Measurements from ENCODE around the gene C1orf105. TPM values are rescaled to one million over a fixed set of nuclear protein-coding genes. Genes with fewer than 3 reads are reported as not detected.

C1orf105 gene
- total RNA-seq, 4 donors from 2014 or later, result not detected

GRCh38 chr1:172467446-172467845 lies 47.0 kb downstream of the C1orf105 start:
- Histone ChIP-seq H3K27ac (no peak overlapping the region), H3K27me3 (no peaks in the 10 kb centered on the region), H3K4me1 (no peaks in the 10 kb centered on the region), H3K4me3 (no peak overlapping the region), H3K36me3 (no peaks in the 10 kb centered on the region), H3K9me3 (no peaks in the 10 kb centered on the region)
- TF ChIP-seq EP300 (IDR thresholded peaks at IDR 0.05) (no peak), POLR2AphosphoS5 (IDR thresholded peaks at IDR 0.05) (no peak)
- 48 to 80% methylated on average over 3 of the region's 3 CpGs for WGBS, 2 donors (ENCODE audit: low coverage in 1 of 2)
- no peak for ATAC-seq

GRCh38 chr1:172468296-172468695 lies 47.8 kb downstream of the C1orf105 start:
- no peak for TF ChIP-seq EP300 (IDR thresholded peaks at IDR 0.05)
- TF ChIP-seq POLR2AphosphoS5 (IDR thresholded peaks at IDR 0.05), result no peak
- TF ChIP-seq POLR2A (IDR thresholded peaks at IDR 0.05), result no peak
- no peak for TF ChIP-seq CTCF (IDR thresholded peaks at IDR 0.05)
- no peaks in the 10 kb centered on the region for H3K36me3 ChIP-seq
- peaks cover 0 to under 1% (median 0%) of the 10 kb centered on the region in 3 donors for H3K4me1 ChIP-seq
- 86 to 90% methylated on average over 3 to 5 of the region's 5 CpGs for WGBS, 2 donors (ENCODE audit: low coverage in 1 of 2)
- ATAC-seq, result no peak
- H3K4me3 ChIP-seq, result no peak overlapping the region
- H3K27ac ChIP-seq, result no peak overlapping the region
- no peaks in the 10 kb centered on the region for H3K9me3 ChIP-seq
- H3K27me3 ChIP-seq, result no peaks in the 10 kb centered on the region

DNA sequence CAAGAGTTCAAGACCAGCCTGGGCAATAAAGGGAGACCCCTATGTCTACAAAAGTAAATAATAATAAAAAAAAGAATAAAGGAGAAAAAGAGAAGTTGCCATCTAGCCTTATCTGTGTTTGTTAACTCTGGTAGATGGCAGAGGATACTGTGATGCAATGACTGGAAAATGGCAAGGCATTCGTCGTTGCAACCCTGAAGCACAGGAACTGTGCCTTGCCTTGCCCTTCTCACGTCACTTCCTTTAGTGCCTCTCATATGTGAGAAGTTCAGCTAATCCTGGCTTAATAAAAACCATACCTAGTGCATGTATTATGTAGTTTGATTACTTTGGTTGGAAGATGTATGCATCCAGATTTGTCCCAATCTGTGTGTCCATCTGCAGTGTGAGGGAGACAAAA lies 49.2 kb downstream of the C1orf105 start:
- 82% methylated on average over 3 of the region's 3 CpGs; no CpG with 5 or more reads in 1 of the 2 donors for WGBS, 2 donors (ENCODE audit: low coverage in 1 of 2)
- TF ChIP-seq POLR2A (IDR thresholded peaks at IDR 0.05) (no peak), CTCF (IDR thresholded peaks at IDR 0.05) (no peak), EP300 (IDR thresholded peaks at IDR 0.05) (no peak), POLR2AphosphoS5 (IDR thresholded peaks at IDR 0.05) (no peak)

GRCh38 chr1:172470149-172470548 lies 49.7 kb downstream of the C1orf105 start:
- Histone ChIP-seq H3K27ac (no peak overlapping the region), H3K9me3 (no peaks in the 10 kb centered on the region), H3K4me3 (no peak overlapping the region), H3K27me3 (no peaks in the 10 kb centered on the region), H3K4me1 (peaks cover 0 to 10% (median 0%) of the 10 kb centered on the region in 3 donors), H3K36me3 (no peaks in the 10 kb centered on the region)
- TF ChIP-seq POLR2A (IDR thresholded peaks at IDR 0.05) (no peak), POLR2AphosphoS5 (IDR thresholded peaks at IDR 0.05) (no peak), CTCF (IDR thresholded peaks at IDR 0.05) (no peak), EP300 (IDR thresholded peaks at IDR 0.05) (no peak)
- ATAC-seq, result no peak
- 75 to 100% methylated on average over 1 to 2 of the region's 2 CpGs for WGBS, 2 donors (ENCODE audit: low coverage in 1 of 2)

More for the DNA sequence above, 49.2 kb downstream of the C1orf105 start:
- ATAC-seq, result no peak
- H3K27me3 ChIP-seq, result no peaks in the 10 kb centered on the region
- no peak overlapping the region for H3K27ac ChIP-seq
- no peaks in the 10 kb centered on the region for H3K9me3 ChIP-seq
- no peaks in the 10 kb centered on the region for H3K36me3 ChIP-seq
- no peak overlapping the region for H3K4me3 ChIP-seq
- H3K4me1 ChIP-seq, result peaks cover 0 to 10% (median 0%) of the 10 kb centered on the region in 3 donors

DNA sequence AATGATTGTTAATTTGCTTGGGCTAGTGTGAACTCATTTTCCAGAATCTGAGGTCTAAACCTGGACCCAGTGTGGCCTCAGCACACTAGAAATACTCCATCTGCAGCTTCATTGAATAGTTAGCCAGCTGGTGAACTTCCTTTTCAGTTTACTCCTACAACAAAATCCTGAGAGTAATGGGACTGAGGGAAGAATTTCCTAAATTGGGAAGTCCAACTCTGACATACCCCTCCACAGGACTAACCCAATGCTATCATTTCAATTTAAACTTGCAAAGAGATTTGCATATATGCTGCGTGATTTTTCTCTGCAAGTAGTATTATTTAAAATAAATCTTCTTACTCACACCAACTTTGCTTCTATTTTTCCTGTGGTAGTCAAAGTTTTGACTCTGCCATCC lies 51.2 kb downstream of the C1orf105 start:
- Histone ChIP-seq H3K27ac (no peak overlapping the region), H3K4me3 (no peak overlapping the region), H3K4me1 (peaks cover 0 to 10% (median 0%) of the 10 kb centered on the region in 3 donors), H3K27me3 (no peaks in the 10 kb centered on the region), H3K36me3 (no peaks in the 10 kb centered on the region), H3K9me3 (no peaks in the 10 kb centered on the region)
- ATAC-seq, result no peak
- WGBS, 2 donors (ENCODE audit: low coverage in 1 of 2), result 90 to 94% methylated on average over 1 of the region's 1 CpG
- TF ChIP-seq EP300 (IDR thresholded peaks at IDR 0.05) (no peak), POLR2A (IDR thresholded peaks at IDR 0.05) (no peak), CTCF (IDR thresholded peaks at IDR 0.05) (no peak), POLR2AphosphoS5 (IDR thresholded peaks at IDR 0.05) (no peak)

Data from gastroesophageal sphincter (tissue), 4 donors.